GM13977 (cell line): ENCODE data around the gene HOOK1.
"Not testable (repeated sequence)": the region's sequence is repeated elsewhere in the genome, so short reads cannot be mapped to it uniquely, and the experiment has no call there.

Experiments
- DNase-seq: peaks from one replicate; pipeline ENCODE4 v3.0.0; 2012; ENCODE audit warnings: low spot score
- in situ Hi-C: fragments of 300-500 bp; cut with MboI; formaldehyde crosslinking; loops from one replicate; pipeline ENCODE4 v1.12.0; 2022; ENCODE audit warnings: low sequenced_read_pairs, low pct_unique_long_range_greater_than_20kb, mixed read lengths, inconsistent platforms; ENCODE audit not compliant: unreplicated experiment
- TF ChIP-seq, protein P1 (sequence below): IDR thresholded peaks from 2 replicates; pipeline ENCODE4 v1.5.1; 2012; ENCODE audit warnings: mild to moderate bottlenecking, control low read depth; ENCODE audit not compliant: insufficient read depth; ENCODE audit errors: extremely low read depth, missing control alignments

HOOK1 gene

DNA sequence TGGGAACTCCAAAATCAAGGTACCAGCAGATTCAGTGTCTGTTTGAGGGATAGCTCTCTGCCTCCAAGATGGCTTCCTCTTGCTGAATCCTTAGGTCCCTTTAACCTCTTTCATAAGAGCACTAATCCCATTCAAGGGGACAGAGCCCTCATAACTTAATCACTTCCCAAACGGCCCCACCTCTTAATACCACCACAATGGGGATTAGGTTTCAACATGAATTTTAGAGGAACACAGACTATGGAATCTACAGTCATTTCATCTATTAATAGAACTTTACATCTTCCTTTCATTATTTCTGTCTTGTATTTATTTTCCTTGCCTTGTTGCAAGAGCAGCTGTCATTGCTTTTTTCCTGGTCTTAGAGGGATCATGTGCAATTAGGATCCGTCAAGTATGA lies 30.3 kb downstream of the HOOK1 start:
- in situ Hi-C loops = no loop called here
- TF ChIP-seq, protein P1, sequence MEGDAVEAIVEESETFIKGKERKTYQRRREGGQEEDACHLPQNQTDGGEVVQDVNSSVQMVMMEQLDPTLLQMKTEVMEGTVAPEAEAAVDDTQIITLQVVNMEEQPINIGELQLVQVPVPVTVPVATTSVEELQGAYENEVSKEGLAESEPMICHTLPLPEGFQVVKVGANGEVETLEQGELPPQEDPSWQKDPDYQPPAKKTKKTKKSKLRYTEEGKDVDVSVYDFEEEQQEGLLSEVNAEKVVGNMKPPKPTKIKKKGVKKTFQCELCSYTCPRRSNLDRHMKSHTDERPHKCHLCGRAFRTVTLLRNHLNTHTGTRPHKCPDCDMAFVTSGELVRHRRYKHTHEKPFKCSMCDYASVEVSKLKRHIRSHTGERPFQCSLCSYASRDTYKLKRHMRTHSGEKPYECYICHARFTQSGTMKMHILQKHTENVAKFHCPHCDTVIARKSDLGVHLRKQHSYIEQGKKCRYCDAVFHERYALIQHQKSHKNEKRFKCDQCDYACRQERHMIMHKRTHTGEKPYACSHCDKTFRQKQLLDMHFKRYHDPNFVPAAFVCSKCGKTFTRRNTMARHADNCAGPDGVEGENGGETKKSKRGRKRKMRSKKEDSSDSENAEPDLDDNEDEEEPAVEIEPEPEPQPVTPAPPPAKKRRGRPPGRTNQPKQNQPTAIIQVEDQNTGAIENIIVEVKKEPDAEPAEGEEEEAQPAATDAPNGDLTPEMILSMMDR = no peak
- no peak for DNase-seq

DNA sequence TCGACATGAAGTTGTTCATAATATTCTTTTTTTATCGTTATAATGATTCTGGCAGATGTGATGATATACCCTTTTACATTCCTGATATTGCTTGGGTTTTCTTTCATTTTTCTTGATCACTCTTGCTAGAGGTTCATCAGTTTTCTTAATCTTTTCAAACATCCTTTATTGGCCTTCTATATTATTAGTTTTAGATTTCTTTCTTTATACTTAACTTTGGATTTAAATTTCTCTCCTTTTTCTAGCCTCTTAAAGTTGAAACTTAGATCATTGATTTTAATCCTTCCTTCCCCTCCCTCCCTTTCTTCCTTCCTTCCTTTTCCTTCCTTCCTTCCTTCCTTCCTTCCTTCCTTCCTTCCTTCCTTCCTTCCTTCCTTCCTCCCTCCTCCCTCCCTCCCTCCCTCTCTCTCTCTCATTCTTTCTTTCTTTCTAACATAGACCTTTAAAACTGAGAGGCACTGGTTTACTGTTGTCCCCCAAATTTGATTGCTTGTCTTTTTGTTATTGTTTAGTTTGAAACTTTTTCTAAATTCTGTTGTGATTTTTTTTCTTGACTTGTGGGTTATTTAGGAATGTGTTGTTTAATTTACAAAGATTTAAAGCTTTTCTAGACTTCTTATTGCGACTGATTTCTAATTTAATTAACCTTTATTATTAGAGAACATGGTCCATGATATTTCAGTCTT lies 31.6 kb downstream of the HOOK1 start:
- no peak for DNase-seq
- TF ChIP-seq, protein P1 = no peak
- in situ Hi-C loops = no loop called here

DNA sequence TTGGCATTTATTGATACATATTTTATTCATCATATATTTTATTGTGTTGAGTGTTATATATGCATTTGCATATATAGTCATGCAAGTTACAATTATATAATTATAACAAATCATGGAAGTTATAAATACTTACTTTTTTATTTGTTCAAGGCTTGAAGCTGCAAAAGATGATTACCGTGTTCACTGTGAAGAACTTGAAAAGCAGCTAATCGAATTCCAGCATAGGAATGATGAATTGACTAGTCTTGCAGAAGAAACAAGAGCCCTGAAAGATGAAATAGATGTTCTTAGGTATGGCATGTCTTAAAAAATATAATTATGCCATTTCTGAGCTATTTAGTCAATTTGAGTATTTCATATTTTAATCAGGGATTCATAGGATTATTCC lies 32.1 kb downstream of the HOOK1 start:
- in situ Hi-C loops = no loop called here
- TF ChIP-seq, protein P1 = no peak
- no peak for DNase-seq

DNA sequence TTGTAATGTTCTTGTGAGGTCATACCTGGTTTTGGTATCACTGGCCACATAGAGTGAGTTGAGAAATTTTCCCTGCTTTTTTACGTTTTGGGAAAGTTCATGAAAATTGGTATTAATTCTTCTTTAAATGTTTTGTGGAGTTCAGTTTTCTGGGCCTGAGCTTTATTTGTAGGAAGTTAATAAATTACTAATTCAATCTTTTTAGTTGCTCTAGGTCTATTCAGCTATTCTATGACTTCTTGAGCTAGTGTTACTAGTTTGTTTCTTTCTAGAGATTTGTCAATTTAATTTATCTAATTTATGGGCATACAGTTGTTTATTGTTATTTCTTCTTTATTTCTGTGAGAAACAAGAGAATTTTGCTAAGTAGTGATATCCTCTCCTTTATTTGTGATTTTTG lies 37.4 kb downstream of the HOOK1 start:
- TF ChIP-seq, protein P1 = no peak
- no peak for DNase-seq
- in situ Hi-C loops = no loop called here

DNA sequence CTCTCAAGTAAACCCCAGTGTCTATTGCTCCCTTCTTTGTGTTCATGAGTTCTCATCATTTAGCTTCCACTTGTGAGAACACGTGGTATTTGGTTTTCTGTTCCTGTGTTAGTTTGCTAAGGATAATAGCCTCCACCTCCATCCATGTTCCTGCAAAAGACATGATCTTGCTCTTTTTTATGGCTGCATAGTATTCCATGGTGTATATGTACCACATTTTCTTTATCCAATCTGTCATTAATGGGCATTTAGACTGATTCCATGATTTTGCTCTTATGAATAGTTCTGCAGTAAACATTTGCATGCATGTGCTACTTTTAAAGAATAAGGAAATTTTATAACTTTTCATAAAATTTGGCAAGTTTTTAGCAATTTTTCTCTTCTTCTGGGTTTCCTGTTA lies 40.5 kb downstream of the HOOK1 start:
- in situ Hi-C loops, DNase-seq: not testable (repeated sequence)

DNA sequence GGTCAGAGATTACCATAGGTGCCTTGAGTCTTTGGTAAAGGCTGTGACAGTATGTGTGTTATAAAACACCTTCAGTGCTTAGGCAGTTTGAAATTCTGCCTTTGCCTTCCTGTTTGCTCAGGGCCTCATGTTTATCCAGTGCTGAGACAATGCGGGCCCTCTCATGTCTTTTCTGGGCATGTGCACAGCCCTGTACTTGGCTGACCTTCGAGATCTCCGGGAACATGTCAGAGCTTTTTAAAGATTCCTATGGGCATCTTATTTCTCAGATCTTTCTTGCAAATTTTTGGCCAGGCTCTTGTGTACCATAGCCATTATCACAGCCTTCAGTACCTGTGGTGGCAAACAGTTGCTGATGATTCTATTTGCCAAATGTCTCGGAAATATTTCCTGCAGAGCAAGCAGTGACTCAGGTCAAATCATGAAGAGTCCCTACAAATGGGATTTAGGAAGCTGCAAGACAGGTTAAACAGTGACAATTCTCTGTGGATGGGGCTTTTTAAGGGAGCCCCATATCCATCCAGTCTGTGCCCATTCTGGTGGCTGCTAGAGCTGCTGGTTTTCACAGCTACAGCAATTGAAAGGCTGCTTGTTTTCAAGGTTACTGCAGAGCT lies 42.1 kb downstream of the HOOK1 start:
- DNase-seq = no peak
- TF ChIP-seq, protein P1 = no peak
- in situ Hi-C loops = no loop called here

DNA sequence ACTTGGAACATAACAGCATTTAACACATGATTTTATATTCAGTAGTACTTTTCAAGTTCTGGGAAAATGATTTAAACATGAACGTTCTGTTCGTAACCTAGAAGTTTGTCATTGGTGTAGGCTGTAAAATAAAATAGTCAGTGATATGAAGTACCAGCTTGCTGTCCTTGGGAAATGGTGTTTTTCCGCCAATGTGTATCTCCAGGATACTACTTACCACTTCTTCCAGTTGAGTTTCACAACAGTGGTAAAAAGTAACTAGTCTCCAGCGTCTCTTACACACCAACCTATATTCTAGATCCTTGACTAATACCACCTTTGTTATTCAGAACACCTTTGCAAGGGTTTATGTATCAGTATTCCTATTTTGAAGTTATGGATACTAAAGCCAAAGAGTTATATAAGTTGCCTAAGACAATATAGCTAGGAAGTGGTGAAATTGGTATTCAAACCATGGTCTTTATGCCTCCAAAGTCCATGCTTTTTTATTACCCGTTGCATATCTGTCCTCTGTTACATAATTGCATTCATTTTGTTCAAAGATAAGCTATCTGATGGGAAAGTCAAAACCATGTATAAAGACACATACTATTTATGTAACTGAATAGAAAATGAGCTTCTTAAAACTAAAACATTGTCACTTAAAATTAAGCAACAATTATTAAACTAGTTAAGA lies 43.1 kb downstream of the HOOK1 start:
- DNase-seq = no peak
- TF ChIP-seq, protein P1 = no peak
- in situ Hi-C loops = no loop called here
